Fibroblast of mammary gland (primary cell): ENCODE data around the gene CORO2A.

Experiments
- DNase-seq: peaks from one replicate; pipeline ENCODE4 v3.0.0-alpha.2; 2010; ENCODE audit warnings: low read depth
- H3K4me3 ChIP-seq: 2 replicates; pipeline ENCODE4 v1.5.1; 2011; ENCODE audit warnings: low read depth, mild to moderate bottlenecking, low read length, moderate library complexity; ENCODE audit not compliant: control insufficient read depth
- CTCF ChIP-seq: conservative IDR thresholded peaks from 2 replicates; pipeline ENCODE4 v1.5.1; 2011; ENCODE audit warnings: low read depth, low read length, inconsistent platforms; ENCODE audit not compliant: control insufficient read depth, insufficient read depth

Gene CORO2A

GRCh38 chr9:98220911-98221310 is 28.5 kb upstream of the CORO2A start:
- no peak for DNase-seq
- no peak for TF ChIP-seq CTCF
- no peak overlapping the region for H3K4me3 ChIP-seq

- H3K4me3 ChIP-seq: no peak overlapping the region
- DNase-seq: no peak
- TF ChIP-seq CTCF: no peak
Measured at GRCh38 chr9:98219794-98220370, 27.4 kb upstream of the CORO2A start.

GRCh38 chr9:98219364-98219716 is 26.9 kb upstream of the CORO2A start:
- no peak for TF ChIP-seq CTCF
- H3K4me3 ChIP-seq: no peak overlapping the region
- no peak for DNase-seq

- no peak for DNase-seq
- H3K4me3 ChIP-seq: no peak overlapping the region
- no peak for TF ChIP-seq CTCF
Measured at GRCh38 chr9:98218562-98219363, 26.3 kb upstream of the CORO2A start.

GRCh38 chr9:98217255-98217654 is 24.8 kb upstream of the CORO2A start:
- no peak for DNase-seq
- no peak for TF ChIP-seq CTCF
- no peak overlapping the region for H3K4me3 ChIP-seq

- DNase-seq: no peak
- H3K4me3 ChIP-seq: no peak overlapping the region
- TF ChIP-seq CTCF: no peak
Measured at GRCh38 chr9:98216391-98216790, 24.0 kb upstream of the CORO2A start.
